Measurements from ENCODE around the gene SCN4B.

SCN4B gene

DNA sequence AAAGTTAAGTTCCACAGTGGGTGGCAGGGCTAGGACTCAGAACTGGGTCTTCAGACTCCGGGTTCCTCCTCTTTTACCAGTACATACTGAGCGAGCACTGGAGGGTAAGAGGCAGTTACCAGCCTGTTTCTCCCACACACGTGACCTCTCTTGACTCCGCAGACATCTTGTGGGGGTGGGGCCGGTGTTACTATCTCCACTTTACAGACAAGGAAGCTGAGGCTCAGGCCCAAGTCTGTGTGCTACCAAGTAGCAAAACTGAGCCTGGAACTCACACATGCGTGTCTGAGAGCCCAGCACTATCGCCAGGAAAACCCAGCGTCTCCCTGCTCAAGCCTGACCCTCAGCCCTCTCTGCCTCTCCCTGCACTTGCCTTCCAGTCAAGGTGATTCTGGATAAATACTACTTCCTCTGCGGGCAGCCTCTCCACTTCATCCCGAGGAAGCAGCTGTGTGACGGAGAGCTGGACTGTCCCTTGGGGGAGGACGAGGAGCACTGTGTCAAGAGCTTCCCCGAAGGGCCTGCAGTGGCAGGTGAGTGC, 49.8 kb downstream of the SCN4B start:
- no peaks in the 10 kb centered on the region for H3K36me3 Mint-ChIP-seq (ENCODE audit: low read depth)
- H3K4me3 Mint-ChIP-seq = no peak overlapping the region
- no peaks in the 10 kb centered on the region for H3K9me3 Mint-ChIP-seq
- intact Hi-C loops (cut with micrococcal nuclease) = no loop called here
- H3K4me1 Mint-ChIP-seq (ENCODE audit: low read depth) = peaks cover 5% of the 10 kb centered on the region
- peaks cover 8% of the 10 kb centered on the region for H3K27me3 Mint-ChIP-seq
- H3K27ac Mint-ChIP-seq = no peak overlapping the region

DNA sequence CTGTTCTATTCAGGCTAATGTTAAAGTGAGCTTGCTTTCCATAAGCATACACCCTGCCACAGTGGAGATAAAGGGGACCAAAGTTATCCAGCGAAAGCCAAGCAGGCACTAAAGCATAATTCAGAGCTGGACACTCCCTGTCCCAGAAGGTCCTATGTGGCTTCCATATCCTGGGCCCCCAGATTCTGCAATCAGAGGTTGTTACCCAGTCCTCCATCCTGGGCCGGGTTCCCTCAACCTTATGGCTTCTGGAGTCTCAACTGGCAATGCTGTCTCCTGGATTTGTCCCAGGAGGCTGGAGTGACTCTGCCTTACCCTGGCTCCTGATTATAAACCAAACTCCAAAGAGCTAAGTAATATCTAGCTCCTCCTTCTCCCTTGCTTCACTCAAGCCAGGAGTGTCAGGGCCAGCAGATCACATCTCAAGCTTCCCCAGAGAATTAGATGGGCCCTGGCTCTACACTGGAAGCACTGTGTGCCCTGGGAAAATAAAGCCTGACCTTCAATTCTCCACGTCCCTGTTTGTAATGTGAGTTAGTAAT, 51.9 kb downstream of the SCN4B start:
- intact Hi-C loops (cut with micrococcal nuclease) = no loop called here
- H3K9me3 Mint-ChIP-seq = no peaks in the 10 kb centered on the region
- H3K27me3 Mint-ChIP-seq = peaks cover 4% of the 10 kb centered on the region
- H3K4me3 Mint-ChIP-seq = no peak overlapping the region
- H3K4me1 Mint-ChIP-seq (ENCODE audit: low read depth) = peaks cover 7% of the 10 kb centered on the region
- H3K27ac Mint-ChIP-seq = no peak overlapping the region
- H3K36me3 Mint-ChIP-seq (ENCODE audit: low read depth) = no peaks in the 10 kb centered on the region

DNA sequence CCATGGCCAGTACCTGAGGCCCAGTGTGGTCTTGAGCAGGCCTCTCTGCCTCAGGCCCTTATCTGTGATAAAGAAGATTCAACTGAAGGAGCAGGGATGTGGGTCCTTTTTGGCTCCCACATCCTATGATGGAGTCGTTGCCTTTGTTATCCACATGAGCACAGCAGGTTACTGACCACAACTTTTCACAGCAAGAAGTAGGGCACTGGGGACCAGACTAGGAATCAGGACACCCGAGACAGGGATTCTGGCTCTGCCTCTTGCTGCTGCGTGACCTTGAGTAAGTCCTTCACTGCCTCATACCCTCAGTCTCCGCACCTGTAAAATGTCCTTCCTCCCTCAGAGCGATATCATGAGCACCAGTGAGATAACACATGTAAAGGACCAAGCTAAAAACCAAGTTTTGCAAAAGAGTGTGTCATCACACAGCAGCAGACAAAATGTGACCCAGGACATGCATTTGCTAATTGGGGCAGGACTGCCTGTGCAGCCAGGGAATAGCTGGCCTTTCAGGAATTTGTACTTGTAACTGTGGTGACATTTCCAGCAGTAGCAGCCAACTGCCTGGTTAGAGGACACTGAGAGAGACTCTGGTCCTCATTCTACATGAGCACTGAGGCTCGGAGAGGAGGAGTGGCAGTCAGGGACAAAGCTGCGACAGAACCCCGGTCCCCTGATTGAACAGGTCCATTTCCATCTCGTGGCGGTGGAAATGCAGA, 52.6 kb downstream of the SCN4B start:
- H3K4me3 Mint-ChIP-seq = no peak overlapping the region
- intact Hi-C loops (cut with micrococcal nuclease) = no loop called here
- peaks cover 4% of the 10 kb centered on the region for H3K27me3 Mint-ChIP-seq
- H3K36me3 Mint-ChIP-seq (ENCODE audit: low read depth) = no peaks in the 10 kb centered on the region
- H3K27ac Mint-ChIP-seq = no peak overlapping the region
- H3K9me3 Mint-ChIP-seq = no peaks in the 10 kb centered on the region
- H3K4me1 Mint-ChIP-seq (ENCODE audit: low read depth) = peaks cover 12% of the 10 kb centered on the region

DNA sequence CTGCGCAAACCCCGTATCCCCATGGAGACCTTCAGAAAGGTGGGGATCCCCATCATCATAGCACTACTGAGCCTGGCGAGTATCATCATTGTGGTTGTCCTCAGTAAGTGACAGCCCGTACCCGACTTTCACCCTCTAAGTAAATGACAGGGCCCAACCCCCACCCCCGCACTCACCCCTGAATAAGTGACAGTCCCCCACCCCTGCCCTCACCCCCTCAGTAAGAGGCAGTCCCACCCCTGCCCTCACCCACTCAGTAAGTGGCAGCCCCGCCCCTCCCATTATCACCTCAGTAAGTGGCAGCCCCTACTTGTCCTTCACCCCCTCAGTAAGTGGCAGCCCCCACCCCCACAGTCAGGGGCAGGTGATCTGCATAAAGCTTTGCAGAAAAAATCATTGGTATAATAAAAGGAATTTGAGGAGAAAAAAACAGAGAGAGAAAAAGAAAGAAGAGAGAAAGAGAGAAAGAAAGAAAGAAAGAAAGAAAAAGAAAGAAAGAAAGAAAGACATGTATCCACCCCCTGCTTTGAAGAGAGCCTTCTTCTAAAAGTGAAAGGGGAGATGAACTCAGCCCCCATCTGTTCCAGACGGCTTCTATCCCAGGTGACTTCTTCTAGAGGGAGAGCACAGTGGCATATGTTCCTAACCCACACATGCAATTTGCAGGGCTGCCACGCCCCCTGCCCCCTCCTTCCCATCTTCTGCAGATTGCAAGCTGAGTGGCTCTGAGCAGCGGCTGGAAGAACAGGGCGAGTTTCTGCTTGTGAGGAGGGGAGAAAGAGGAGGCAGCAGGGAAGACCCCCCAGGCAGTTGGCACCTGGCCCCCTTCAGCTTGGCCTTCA, 53.4 kb downstream of the SCN4B start:
- Mint-ChIP-seq H3K36me3 (ENCODE audit: low read depth) (no peaks in the 10 kb centered on the region), H3K9me3 (no peaks in the 10 kb centered on the region), H3K27me3 (peaks cover 4% of the 10 kb centered on the region), H3K4me3 (no peak overlapping the region), H3K27ac (no peak overlapping the region), H3K4me1 (ENCODE audit: low read depth) (peaks cover 12% of the 10 kb centered on the region)
- intact Hi-C loops (cut with micrococcal nuclease) = no loop called here

DNA sequence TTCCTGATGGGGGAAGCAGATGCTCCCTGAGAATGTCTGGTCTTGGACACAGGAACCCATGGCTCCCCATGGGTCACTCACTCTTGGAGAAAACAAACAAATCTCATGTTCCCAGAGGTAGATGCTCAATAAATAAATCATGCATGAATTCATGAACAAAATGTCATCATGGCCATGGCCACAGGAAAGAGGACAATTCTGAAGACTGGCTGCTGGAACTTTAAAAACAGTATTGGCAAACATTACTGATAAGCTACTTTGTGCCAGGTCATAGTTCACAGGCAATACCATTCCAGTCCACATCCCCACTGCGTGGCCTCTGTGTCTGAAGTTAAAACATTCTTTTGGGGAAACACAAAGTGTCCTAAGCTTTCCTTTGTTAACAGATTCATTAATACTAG, 56.7 kb downstream of the SCN4B start:
- intact Hi-C loops (cut with micrococcal nuclease) = no loop called here
- H3K36me3 Mint-ChIP-seq (ENCODE audit: low read depth) = no peaks in the 10 kb centered on the region
- no peaks in the 10 kb centered on the region for H3K9me3 Mint-ChIP-seq
- peaks cover 1% of the 10 kb centered on the region for H3K27me3 Mint-ChIP-seq
- H3K27ac Mint-ChIP-seq = no peak overlapping the region
- H3K4me3 Mint-ChIP-seq = no peak overlapping the region
- H3K4me1 Mint-ChIP-seq (ENCODE audit: low read depth) = peaks cover 7% of the 10 kb centered on the region

DNA sequence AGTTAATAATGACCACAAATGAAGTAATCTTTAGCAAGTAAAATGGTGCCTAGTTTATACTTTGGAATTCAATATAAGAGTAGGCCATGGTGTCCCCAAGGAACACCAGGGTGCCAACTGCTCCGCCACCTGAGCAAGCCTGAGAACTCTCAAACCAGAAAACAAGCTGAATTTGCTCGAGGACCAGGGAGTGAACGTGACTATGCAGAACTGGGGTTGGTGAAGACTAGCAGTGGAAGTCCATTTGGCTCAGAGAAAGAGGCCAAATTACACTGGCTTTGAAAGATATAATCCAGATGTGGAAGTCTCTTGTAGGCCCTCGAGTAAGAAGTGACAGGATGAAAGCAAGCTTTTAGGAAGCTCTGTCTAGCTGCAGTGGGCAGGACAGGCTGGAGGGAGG, 57.1 kb downstream of the SCN4B start:
- intact Hi-C loops (cut with micrococcal nuclease) = no loop called here
- peaks cover 7% of the 10 kb centered on the region for H3K4me1 Mint-ChIP-seq (ENCODE audit: low read depth)
- H3K9me3 Mint-ChIP-seq = no peaks in the 10 kb centered on the region
- H3K4me3 Mint-ChIP-seq = no peak overlapping the region
- no peak overlapping the region for H3K27ac Mint-ChIP-seq
- H3K27me3 Mint-ChIP-seq = peaks cover 1% of the 10 kb centered on the region
- H3K36me3 Mint-ChIP-seq (ENCODE audit: low read depth) = no peaks in the 10 kb centered on the region

DNA sequence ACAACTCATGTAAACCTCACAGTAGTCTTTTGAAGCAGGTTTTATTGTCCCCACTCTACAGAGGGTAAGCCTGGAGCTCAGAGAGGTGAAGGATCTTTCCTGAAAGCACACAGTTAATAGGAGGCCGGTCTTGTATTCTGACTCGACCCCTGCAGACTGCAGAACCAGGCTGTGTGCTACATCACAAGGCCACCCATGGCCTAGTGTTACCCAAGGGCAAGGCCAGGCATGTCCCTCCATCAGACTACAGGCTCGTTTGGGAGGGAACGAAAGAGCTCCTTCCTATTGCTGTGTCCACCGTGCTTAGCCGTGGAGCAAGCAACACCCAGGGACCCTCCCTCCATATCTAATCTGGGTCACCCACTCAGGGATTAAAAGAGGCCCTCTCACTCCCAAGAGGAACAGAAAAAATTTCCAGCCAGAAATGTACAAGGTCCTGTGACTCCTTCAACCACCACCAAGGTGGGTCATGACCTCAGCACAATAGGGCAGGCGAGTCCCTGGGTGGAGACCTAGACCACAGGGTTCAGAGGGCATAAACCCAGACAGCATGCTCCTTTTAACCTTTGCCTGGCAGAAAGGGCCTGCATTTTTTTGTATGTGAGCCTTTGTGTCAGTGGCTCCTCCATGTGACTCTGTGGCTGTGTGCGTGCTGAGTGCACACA, 59.6 kb downstream of the SCN4B start:
- intact Hi-C loops (cut with micrococcal nuclease) = no loop called here
- Mint-ChIP-seq H3K27me3 (no peaks in the 10 kb centered on the region), H3K4me1 (ENCODE audit: low read depth) (peaks cover 18% of the 10 kb centered on the region), H3K4me3 (no peak overlapping the region), H3K9me3 (peaks cover 9% of the 10 kb centered on the region), H3K36me3 (ENCODE audit: low read depth) (no peaks in the 10 kb centered on the region), H3K27ac (no peak overlapping the region)

DNA sequence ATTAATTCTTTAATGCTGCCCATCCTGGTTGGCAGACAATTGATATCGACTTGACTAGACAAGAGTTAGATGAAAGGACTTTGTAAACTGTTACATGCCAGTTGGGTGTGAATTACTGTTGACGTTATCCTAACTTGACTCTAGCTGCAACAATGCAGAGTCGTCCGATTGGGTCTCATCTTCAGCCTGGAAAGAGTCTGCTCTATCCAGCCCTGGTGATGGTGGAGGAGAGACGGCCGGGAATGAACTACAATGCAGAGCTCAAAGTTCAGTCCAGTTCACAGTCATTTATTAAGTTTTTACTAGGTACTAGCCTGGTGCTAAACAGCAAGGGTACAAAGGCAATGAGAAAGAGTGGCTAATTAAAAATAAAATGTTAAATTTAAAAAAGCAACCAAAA, 60.9 kb downstream of the SCN4B start:
- Mint-ChIP-seq H3K9me3 (peaks cover 23% of the 10 kb centered on the region), H3K27ac (no peak overlapping the region), H3K4me3 (no peak overlapping the region), H3K27me3 (no peaks in the 10 kb centered on the region), H3K36me3 (ENCODE audit: low read depth) (peaks cover 11% of the 10 kb centered on the region), H3K4me1 (ENCODE audit: low read depth) (peaks cover 32% of the 10 kb centered on the region)
- intact Hi-C loops (cut with micrococcal nuclease) = no loop called here

DNA sequence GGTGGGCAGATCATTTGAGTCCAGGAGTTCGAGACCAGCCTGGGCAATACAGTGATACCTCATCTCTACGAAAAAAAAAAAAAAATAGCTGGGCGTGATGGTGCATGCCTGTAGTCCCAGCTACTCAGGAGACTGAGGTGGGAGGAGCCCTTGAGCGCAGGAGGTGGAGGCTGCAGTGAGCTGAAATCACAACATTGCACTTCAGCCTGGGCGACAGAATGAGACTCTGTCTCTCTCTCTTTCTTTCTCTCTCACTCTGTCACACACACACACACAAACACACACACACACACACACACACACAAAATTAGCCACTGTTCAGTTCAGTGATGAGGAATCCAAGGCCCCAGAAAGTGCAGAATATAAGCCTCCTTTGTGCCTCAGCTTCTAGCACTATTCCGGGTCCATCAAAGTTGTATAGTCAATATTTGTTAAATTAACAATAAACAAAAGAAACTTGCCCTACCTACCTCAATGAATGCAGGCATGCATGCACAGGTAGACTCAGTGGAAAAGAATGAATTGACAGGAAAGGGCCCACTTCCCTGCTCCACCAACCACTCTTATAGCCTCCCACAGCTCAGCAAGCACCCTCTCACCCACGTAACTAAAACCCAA, 62.0 kb downstream of the SCN4B start:
- H3K36me3 Mint-ChIP-seq (ENCODE audit: low read depth) = peaks cover 17% of the 10 kb centered on the region
- H3K4me3 Mint-ChIP-seq = no peak overlapping the region
- peaks cover 35% of the 10 kb centered on the region for H3K4me1 Mint-ChIP-seq (ENCODE audit: low read depth)
- peaks cover 31% of the 10 kb centered on the region for H3K9me3 Mint-ChIP-seq
- intact Hi-C loops (cut with micrococcal nuclease) = no loop called here
- H3K27ac Mint-ChIP-seq = no peak overlapping the region
- H3K27me3 Mint-ChIP-seq = no peaks in the 10 kb centered on the region

DNA sequence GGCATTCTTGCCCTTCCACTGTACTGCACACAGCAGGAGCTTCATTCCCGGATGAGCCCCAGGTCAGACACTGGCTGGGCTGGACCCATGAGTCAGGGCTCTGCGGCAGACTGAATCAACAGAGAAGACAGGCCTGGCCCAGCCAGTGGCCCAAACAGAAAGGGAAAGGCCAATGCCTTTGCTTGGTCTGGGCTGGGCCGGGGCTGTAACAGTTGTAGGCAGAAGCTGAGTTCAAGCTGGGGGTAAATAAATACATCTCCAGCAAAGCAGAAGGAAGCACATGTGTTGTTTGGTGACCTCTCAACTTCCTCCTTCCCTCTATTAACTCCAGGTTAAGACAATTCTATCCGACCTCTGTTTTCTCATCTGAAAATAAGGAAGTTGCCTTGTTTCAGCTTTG, 64.1 kb downstream of the SCN4B start:
- intact Hi-C loops (cut with micrococcal nuclease) = no loop called here
- no peaks in the 10 kb centered on the region for H3K27me3 Mint-ChIP-seq
- H3K4me1 Mint-ChIP-seq (ENCODE audit: low read depth) = peaks cover 43% of the 10 kb centered on the region
- no peak overlapping the region for H3K4me3 Mint-ChIP-seq
- peaks cover 17% of the 10 kb centered on the region for H3K36me3 Mint-ChIP-seq (ENCODE audit: low read depth)
- H3K9me3 Mint-ChIP-seq = peaks cover 31% of the 10 kb centered on the region
- peak overlapping the region; percentile 52 for H3K27ac Mint-ChIP-seq

DNA sequence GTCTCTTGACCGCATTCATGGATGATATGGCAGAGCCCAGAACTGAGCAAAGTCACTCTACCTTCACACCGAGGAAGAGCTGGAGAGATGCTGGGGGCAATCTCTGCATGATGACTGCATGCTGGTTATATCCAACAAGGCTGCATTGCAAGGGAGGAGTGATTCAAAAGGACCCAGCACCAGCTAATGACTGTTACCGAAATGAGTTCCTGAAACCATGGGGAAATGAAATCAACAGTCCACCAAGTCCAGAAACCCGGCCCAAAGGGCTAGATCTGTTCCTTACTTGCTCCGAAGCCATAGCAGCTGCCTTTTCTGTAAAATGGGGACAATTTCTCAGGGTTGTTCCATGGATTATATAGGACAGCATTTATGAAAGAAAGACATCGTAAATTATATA, 64.7 kb downstream of the SCN4B start:
- Mint-ChIP-seq H3K4me1 (ENCODE audit: low read depth) (peaks cover 48% of the 10 kb centered on the region), H3K9me3 (peaks cover 31% of the 10 kb centered on the region), H3K4me3 (no peak overlapping the region), H3K27me3 (no peaks in the 10 kb centered on the region), H3K36me3 (ENCODE audit: low read depth) (peaks cover 17% of the 10 kb centered on the region), H3K27ac (peak overlapping the region; percentile 52)
- intact Hi-C loops (cut with micrococcal nuclease) = no loop called here

DNA sequence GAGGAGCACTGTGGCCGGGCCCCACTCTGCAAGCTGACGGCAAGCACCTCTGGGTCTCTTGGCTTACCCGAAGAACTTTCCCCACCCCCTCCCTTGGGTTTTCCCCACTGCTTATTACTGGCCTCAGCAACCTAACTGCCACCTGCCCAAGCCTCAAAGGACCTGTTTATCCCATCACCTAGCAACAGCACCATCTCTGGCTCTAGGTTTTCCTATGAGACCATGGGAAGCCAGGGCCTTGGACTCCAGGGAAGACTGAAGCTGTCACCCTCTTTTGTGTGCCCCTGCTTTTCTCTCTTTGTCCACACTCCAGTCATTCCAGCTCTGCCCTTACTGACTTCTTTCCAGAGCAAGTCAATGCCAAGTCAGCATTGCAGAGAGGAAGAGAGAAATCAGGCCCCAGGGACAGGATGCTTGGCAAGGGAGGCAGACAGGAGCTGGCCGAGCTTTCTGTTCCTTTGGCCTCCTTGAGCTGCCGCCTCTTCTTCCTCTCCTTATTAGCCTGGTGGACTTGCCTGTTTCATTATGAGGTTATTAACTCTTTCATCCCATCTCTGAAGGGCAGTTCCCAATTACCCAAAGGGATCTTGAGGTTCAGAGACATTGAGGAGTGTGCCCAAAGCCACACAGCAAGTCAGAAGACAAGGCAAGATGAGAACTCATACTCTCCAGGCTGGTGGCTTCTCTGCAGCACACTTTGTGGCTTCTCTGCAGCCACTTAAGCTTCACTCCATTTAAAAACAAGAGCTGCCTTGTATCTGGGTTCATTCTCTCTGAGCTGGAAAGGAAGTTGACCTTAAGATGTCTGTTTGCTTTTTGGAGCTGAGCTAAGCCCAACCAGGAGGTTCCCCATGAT, 65.5 kb downstream of the SCN4B start, which contains the start of gene SMIM35:
SMIM35 (minus strand) TSS at position 51 of the 856 bp plus-strand sequence. CDS start 206 bp downstream, outside the sequence.
- Mint-ChIP-seq H3K9me3 (peaks cover 31% of the 10 kb centered on the region), H3K4me3 (no peak within 1 kb of the TSS), H3K27me3 (no peaks in the 10 kb centered on the region), H3K27ac (no peak within 1 kb of the TSS), H3K36me3 (ENCODE audit: low read depth) (peaks cover 17% of the 10 kb centered on the region), H3K4me1 (ENCODE audit: low read depth) (peaks cover 56% of the 10 kb centered on the region)
- intact Hi-C loops (cut with micrococcal nuclease) = no loop called here

DNA sequence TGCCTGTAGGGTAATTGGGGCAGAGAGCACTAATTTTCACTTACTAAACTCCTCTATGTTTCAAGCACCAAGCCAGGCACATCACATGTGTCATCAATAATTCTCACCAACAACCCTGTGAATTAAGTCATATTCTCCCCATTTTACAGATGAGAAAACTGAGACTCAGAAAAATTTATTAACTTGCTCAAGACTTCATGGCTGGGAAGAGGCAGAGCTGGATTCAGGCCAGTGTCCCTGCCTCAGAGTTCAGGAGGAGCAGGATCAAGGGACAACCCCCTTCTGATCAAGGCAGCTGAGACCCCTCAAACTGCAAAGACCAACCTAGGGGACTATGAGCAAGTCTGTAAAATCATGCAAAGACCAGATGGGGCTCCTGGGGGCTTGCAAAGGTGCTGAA, 68.0 kb downstream of the SCN4B start:
- Mint-ChIP-seq H3K4me1 (ENCODE audit: low read depth) (peaks cover 69% of the 10 kb centered on the region), H3K27me3 (peaks cover under 1% of the 10 kb centered on the region), H3K9me3 (peaks cover 31% of the 10 kb centered on the region), H3K36me3 (ENCODE audit: low read depth) (peaks cover 17% of the 10 kb centered on the region), H3K27ac (no peak overlapping the region), H3K4me3 (no peak overlapping the region)
- intact Hi-C loops (cut with micrococcal nuclease) = no loop called here
